IMR-90 (cell line): ENCODE results near the gene POLA2. TPM values are rescaled to one million over a fixed set of nuclear protein-coding genes. Genes with fewer than 3 reads are reported as not detected.

Source experiments
- CHD1 ChIP-seq: IDR thresholded peaks from 2 replicates; pipeline ENCODE4 v1.6.1; 2012; ENCODE audit warnings: low read depth, low read length, improper control_type of control experiment
- FOS ChIP-seq: fragments of 150-350 bp; IDR thresholded peaks from 2 replicates; pipeline ENCODE4 v1.6.1; 2016; ENCODE audit warnings: low read depth, low read length
- POLR2A ChIP-seq: IDR thresholded peaks from 2 replicates; pipeline ENCODE4 v1.6.1; 2012; ENCODE audit warnings: mild to moderate bottlenecking, low read depth, low read length
- RAD21 ChIP-seq: IDR thresholded peaks from 2 replicates; pipeline ENCODE4 v1.6.1; 2012; ENCODE audit warnings: low read length, improper control_type of control experiment
- polyA plus RNA-seq, 3 experiments: library from polyadenylated mRNA; depleted of rRNA; stranded (reverse); fragments of >200 nt; gene quantifications; 2 replicates each; pipeline ENCODE4 v1.2.3, GENCODE V29; 2012; ENCODE audit warnings: low replicate concordance in 1 of 3
- total RNA-seq: library from RNA; depleted of rRNA; stranded (reverse); fragments of >200 nt; gene quantifications from 2 replicates; pipeline ENCODE4 v1.2.3, GENCODE V29; 2012
- TF ChIP-seq, protein P1 (sequence below): fragments of 150-350 bp; IDR thresholded peaks from 2 replicates; pipeline ENCODE4 v1.6.1; 2016; ENCODE audit warnings: low read depth, mild to moderate bottlenecking, low read length, moderate library complexity, borderline replicate concordance
- TF ChIP-seq, protein P2 (sequence below): conservative IDR thresholded peaks from 2 replicates; pipeline ENCODE4 v1.5.1; 2012; ENCODE audit warnings: mild to moderate bottlenecking, low read depth, low read length, improper control_type of control experiment

POLA2 gene
- total and polyA plus RNA-seq, 2 of the 4 experiments (the other 2 are of a cell fraction) = 14.2 to 17.3 TPM

DNA sequence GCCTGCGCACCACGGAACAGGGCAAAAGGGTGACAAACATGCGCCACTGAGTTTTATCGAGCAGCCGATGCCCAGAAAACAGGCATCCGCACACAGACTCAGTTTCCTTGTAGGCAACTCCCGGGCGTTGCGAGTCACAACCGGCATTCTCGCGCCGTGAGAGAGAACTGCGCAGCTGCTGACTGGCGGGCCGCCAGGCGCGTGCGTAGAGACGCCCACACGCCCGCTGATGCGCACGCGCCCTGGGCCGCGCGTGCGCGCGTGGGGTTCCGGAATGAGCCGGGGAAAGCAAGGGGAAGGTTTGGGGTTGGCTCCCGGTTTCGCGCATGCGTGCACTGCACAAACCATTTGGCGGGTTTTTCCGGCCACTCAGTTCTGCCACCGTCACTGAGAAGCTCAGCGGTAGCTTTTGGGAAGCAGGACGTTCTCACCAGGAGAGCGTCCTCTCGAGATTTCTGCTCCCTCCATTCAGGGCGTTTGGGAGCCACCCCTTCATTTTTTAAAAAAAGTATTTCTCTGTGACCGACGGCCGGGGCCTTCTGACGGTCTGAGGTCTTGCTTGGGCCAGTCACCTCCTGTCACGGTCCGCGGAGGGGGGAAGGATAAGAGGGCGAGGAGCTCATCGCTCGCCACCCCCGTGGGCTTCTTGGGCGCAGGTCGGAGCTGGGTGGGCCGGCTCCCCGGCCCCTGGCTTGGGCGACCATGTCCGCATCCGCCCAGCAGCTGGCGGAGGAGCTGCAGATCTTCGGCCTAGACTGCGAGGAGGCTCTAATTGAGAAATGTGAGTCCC, at the start of gene POLA2 (continued):
- TF ChIP-seq, protein P1, sequence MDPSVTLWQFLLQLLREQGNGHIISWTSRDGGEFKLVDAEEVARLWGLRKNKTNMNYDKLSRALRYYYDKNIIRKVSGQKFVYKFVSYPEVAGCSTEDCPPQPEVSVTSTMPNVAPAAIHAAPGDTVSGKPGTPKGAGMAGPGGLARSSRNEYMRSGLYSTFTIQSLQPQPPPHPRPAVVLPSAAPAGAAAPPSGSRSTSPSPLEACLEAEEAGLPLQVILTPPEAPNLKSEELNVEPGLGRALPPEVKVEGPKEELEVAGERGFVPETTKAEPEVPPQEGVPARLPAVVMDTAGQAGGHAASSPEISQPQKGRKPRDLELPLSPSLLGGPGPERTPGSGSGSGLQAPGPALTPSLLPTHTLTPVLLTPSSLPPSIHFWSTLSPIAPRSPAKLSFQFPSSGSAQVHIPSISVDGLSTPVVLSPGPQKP = no peak
- TF ChIP-seq, protein P2, sequence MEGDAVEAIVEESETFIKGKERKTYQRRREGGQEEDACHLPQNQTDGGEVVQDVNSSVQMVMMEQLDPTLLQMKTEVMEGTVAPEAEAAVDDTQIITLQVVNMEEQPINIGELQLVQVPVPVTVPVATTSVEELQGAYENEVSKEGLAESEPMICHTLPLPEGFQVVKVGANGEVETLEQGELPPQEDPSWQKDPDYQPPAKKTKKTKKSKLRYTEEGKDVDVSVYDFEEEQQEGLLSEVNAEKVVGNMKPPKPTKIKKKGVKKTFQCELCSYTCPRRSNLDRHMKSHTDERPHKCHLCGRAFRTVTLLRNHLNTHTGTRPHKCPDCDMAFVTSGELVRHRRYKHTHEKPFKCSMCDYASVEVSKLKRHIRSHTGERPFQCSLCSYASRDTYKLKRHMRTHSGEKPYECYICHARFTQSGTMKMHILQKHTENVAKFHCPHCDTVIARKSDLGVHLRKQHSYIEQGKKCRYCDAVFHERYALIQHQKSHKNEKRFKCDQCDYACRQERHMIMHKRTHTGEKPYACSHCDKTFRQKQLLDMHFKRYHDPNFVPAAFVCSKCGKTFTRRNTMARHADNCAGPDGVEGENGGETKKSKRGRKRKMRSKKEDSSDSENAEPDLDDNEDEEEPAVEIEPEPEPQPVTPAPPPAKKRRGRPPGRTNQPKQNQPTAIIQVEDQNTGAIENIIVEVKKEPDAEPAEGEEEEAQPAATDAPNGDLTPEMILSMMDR = no peak
- no peak for TF ChIP-seq CHD1
- TF ChIP-seq POLR2A = peak; percentile 92
- no peak for TF ChIP-seq RAD21
- no peak for TF ChIP-seq FOS
